Esophagus squamous epithelium (tissue), 5 donors: ENCODE data around the gene SLC23A3. TPM values are rescaled to one million over a fixed set of nuclear protein-coding genes. Genes with fewer than 3 reads are reported as not detected.

ENCODE experiments used
- DNase-seq: peaks from one replicate; lab custom pipeline; 2025; lab: John Stamatoyannopoulos, UW
- H3K27ac ChIP-seq, 4 donors: fragments of 200-600 bp; sonication (generic); one replicate each; pipeline ENCODE4 v1.5.1; 2016 to 2019; ENCODE audit warnings: mild to moderate bottlenecking in 1 of 4
- H3K27me3 ChIP-seq, 4 donors: fragments of 200-600 bp; sonication (generic); 1 replicate in 3 of 4; 2 replicates in 1 of 4; pipeline versions ENCODE4 v1.5.1 to v1.6.0; 2017 to 2021; ENCODE audit warnings: antibody characterized with exemption in 1 of 4
- H3K36me3 ChIP-seq, 3 donors: fragments of 200-600 bp; sonication (generic); one replicate each; pipeline ENCODE4 v1.5.1; 2016 to 2019
- H3K4me1 ChIP-seq, 3 donors: fragments of 200-600 bp; sonication (generic); one replicate each; pipeline ENCODE4 v1.5.1; 2017 to 2019
- H3K4me3 ChIP-seq, 4 donors: fragments of 200-600 bp; sonication (generic); 1 replicate in 3 of 4; 2 replicates in 1 of 4; pipeline ENCODE4 v1.5.1; 2016 to 2019; ENCODE audit warnings: mild to moderate bottlenecking in 2 of 4, moderate library complexity in 1 of 4
- H3K9me3 ChIP-seq, 3 donors: fragments of 200-600 bp; sonication (generic); one replicate each; pipeline ENCODE4 v1.5.1; 2016 to 2019
- POLR2A ChIP-seq, 4 donors: fragments of 450-650 bp; IDR thresholded peaks; one replicate each; pipeline ENCODE4 v1.6.1; 2017; ENCODE audit warnings: antibody characterized with exemption in 4 of 4, mild to moderate bottlenecking in 4 of 4, moderate library complexity in 3 of 4
- WGBS, 2 donors: methylation state at CpG; one replicate each; pipeline ENCODE4 v1.1.5; 2018; 5-methylcytosine and 5-hydroxymethylcytosine counted together
- intact Hi-C: fragments of 100-400 bp; cut with DNase I; formaldehyde crosslinking; loops from one replicate; pipeline ENCODE4 v1.15.0; 2022
- total RNA-seq, 4 donors: library from RNA; depleted of rRNA; stranded (reverse); fragments of >200 nt; gene quantifications; one replicate each; pipeline ENCODE4 v1.1.0, GENCODE V29; 2016
- TF ChIP-seq, protein P1 (sequence below), 6 experiments: fragments of 450-650 bp in 4 of 6; fragments of 200-600 bp in 2 of 6; sonication (generic) in 2 of 6; IDR thresholded peaks; one replicate each; pipeline ENCODE4 v1.5.1; 2016 to 2019; ENCODE audit warnings: antibody characterized with exemption in 6 of 6, mild to moderate bottlenecking in 4 of 6, moderate library complexity in 4 of 6
- donor health status: DM: yes; HTN: yes; CAD: no.

SLC23A3 gene
- total RNA-seq, 4 donors from 2014 or later, result 0.82 to 1.7 (median 1.3) TPM

DNA sequence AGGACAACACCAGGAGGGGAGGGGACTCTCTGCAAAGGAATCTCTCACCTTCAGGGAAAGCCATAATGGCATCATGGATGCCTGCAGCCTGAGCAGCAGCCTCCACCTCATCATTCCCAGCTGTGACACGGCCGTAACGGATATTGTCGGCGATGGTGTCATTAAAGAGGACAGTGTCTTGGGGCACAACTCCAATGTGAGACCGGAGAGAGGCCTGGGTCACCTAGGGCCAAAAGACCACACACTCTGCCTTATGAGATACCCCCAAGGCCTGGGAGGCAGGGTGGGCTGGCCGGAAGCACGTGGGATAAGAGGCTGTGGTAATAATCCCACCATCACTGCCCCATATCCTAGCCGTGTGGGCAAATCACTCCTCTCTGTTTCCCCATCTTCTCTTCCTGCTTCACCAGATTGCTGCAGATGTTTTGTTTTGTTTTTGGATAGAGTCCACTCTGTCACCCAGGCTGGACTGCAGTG, 41.1 kb upstream of the SLC23A3 start:
- H3K27ac ChIP-seq, result no peak overlapping the region
- intact Hi-C loops, result loop anchor here (10.0 kb wide), 1 partner anchor 46 kb away; the partner anchor contains the start of gene NHEJ1

DNA sequence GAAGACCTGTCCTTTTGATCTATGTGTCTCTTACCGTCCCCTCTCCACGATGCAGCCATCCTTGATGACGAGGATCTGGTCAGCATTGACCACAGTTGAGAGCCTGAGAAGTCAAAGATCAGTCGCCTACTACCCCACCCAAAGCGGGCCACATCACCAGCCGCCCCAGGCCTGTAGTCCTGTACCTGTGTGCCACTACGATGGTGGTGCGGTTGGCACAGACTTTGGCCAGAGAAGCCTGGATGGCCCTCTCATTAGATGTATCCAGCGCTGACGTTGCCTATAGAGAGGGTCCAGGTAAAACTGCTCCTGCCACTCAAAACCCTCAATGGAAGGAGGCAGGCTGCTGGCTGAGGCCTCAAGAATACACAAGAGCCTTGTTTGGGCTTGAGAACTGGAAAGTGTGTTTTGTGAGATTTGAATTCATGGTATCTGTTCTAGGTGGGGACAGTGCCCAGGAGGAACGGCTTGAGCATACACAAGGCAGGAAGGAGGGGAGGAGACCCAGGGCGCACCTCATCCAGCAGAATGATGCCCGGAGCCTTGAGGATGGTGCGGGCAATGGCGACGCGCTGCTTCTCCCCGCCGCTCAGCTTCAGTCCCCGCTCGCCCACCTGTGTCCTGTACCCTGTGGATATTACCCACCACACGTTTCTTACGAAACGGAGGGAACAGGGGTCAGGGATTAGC, 40.5 kb upstream of the SLC23A3 start:
- peak overlapping the region in 1 of 4 donors; percentile 21 for H3K27ac ChIP-seq
- H3K4me3 ChIP-seq, result no peak overlapping the region
- WGBS, 2 donors, result 89 to 94% methylated on average over 16 to 18 of the region's 24 CpGs
- no peaks in the 10 kb centered on the region for H3K9me3 ChIP-seq
- intact Hi-C loops, result loop anchor here (10.0 kb wide), 1 partner anchor 46 kb away; the partner anchor contains the start of gene NHEJ1
- no peaks in the 10 kb centered on the region for H3K27me3 ChIP-seq
- peaks cover 12 to 34% (median 14%) of the 10 kb centered on the region in 3 donors for H3K4me1 ChIP-seq
- DNase-seq, result no peak
- TF ChIP-seq, protein P1, sequence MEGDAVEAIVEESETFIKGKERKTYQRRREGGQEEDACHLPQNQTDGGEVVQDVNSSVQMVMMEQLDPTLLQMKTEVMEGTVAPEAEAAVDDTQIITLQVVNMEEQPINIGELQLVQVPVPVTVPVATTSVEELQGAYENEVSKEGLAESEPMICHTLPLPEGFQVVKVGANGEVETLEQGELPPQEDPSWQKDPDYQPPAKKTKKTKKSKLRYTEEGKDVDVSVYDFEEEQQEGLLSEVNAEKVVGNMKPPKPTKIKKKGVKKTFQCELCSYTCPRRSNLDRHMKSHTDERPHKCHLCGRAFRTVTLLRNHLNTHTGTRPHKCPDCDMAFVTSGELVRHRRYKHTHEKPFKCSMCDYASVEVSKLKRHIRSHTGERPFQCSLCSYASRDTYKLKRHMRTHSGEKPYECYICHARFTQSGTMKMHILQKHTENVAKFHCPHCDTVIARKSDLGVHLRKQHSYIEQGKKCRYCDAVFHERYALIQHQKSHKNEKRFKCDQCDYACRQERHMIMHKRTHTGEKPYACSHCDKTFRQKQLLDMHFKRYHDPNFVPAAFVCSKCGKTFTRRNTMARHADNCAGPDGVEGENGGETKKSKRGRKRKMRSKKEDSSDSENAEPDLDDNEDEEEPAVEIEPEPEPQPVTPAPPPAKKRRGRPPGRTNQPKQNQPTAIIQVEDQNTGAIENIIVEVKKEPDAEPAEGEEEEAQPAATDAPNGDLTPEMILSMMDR (IDR thresholded peaks at IDR 0.05), result no peak
- TF ChIP-seq POLR2A (IDR thresholded peaks at IDR 0.05), result no peak
- peaks cover 30 to 73% (median 35%) of the 10 kb centered on the region in 3 donors for H3K36me3 ChIP-seq

More for the DNA sequence above, 41.1 kb upstream of the SLC23A3 start:
- Histone ChIP-seq H3K4me1 (peaks cover 12 to 33% (median 14%) of the 10 kb centered on the region in 3 donors), H3K36me3 (peaks cover 30 to 79% (median 38%) of the 10 kb centered on the region in 3 donors), H3K4me3 (no peak overlapping the region), H3K27me3 (no peaks in the 10 kb centered on the region), H3K9me3 (no peaks in the 10 kb centered on the region)
- no peak for DNase-seq
- TF ChIP-seq, protein P1 (IDR thresholded peaks at IDR 0.05), result no peak
- TF ChIP-seq POLR2A (IDR thresholded peaks at IDR 0.05), result no peak
- WGBS, 2 donors, result 85 to 90% methylated on average over 9 of the region's 9 CpGs

DNA sequence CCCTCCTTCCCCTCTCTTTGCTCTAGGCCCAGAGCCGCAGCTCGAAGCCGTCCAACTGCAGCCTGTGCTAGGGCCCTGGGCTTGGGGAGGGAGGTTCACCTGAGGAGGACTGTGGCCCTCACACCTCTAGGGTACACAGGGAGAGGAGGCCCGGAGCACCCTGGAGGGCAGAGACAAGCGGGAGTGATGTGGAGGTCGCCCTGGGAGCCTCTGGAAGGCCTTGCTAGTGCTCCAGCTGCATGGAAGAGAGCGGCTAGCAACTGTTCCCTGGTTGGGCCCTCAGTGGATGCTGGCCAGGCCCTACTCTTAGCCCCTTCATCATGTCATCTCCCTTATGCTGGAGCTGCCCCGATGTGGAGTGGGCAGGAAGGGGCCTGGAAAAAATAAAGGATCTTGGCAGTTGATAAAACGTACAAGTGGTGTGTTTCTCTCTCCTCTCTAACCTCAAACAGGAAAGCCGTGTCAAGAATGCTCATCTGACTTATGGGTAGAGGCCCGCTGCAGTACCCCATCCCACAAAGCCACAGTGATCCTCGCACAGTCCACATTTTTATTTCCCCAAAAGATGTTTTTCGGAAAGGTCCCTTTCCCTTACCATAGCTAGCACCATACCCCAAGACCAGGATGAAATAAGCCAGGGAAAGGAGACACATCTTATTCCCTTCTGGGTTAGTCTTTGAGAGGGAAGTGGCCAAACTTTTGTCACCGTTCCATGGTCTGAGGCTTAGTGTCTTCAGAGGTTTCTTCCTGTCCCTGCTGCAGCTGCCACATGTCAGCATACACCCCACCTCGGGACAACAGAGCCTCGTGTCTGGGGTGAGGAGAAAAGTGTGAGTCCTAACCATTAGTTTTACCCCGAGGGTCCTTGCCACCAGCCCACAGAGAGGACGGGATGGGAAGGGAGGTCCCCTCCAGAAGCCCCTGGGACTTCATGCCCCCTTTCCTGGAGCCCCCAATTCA, 39.7 kb upstream of the SLC23A3 start:
- Histone ChIP-seq H3K27me3 (no peaks in the 10 kb centered on the region), H3K36me3 (peaks cover 26 to 65% (median 29%) of the 10 kb centered on the region in 3 donors), H3K4me1 (peaks cover 12 to 34% (median 14%) of the 10 kb centered on the region in 3 donors), H3K4me3 (no peak overlapping the region), H3K27ac (peak overlapping the region in 2 of 4 donors; percentile 21 to 97), H3K9me3 (no peaks in the 10 kb centered on the region)
- TF ChIP-seq POLR2A (IDR thresholded peaks at IDR 0.05), result no peak
- TF ChIP-seq, protein P1 (IDR thresholded peaks at IDR 0.05), result no peak
- no peak for DNase-seq
- intact Hi-C loops, result loop anchor here (10.0 kb wide), 1 partner anchor 45 kb away; the partner anchor contains the start of gene NHEJ1
- 71 to 79% methylated on average over 8 to 15 of the region's 18 CpGs for WGBS, 2 donors

DNA sequence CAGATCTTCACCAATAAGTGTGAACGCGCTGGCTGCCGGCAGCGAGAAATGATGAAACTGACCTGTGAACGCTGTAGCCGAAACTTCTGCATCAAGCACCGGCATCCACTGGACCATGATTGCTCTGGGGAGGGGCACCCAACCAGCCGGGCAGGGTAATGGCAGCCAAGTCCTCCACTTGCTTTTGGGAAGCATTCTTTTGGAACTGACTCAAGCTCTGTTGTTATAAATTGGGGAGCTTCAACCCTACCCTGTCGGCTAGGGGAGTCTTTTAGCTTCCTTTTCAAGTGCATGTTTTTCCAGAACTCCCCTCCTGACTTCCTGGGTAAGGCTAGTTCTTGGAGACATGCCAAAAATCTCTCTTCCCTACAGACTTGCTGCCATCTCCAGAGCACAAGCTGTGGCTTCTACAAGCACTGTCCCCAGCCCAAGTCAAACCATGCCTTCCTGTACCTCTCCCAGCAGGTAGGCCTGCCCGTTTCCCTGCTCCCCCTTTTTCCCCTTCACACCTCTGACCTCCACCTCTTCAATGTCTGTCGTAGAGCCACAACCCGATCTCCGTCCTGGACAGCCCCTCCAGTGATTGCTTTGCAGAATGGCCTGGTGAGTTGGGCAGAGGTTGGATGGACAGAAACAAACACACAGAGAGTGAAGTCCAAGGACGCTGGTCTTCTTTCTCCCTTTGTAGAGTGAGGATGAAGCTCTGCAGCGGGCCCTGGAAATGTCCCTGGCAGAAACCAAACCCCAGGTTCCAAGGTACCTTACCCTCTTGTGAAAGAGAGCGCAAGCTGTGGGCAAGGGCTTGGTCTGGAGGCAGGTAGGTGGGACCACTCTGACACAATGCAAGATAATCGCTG, 38.3 kb upstream of the SLC23A3 start:
- no peak for TF ChIP-seq POLR2A (IDR thresholded peaks at IDR 0.05)
- TF ChIP-seq, protein P1 (IDR thresholded peaks at IDR 0.05), result no peak
- no peaks in the 10 kb centered on the region for H3K9me3 ChIP-seq
- intact Hi-C loops, result no loop called here
- peak overlapping the region; percentile 93 to 99 (median 97) for H3K27ac ChIP-seq
- H3K27me3 ChIP-seq, result no peaks in the 10 kb centered on the region
- peaks cover 15 to 50% (median 24%) of the 10 kb centered on the region in 3 donors for H3K36me3 ChIP-seq
- 54 to 62% methylated on average over 15 to 16 of the region's 17 CpGs for WGBS, 2 donors
- H3K4me1 ChIP-seq, result peaks cover 12 to 34% (median 14%) of the 10 kb centered on the region in 3 donors
- no peak for DNase-seq
- H3K4me3 ChIP-seq, result peak overlapping the region; percentile 70 to 83 (median 73)
